ENCODE results near the gene MNX1.
A peak's percentile ranks its signal among the peaks of the same experiment; 100 is the strongest.

- TF ChIP-seq CTCF (IDR thresholded peaks at IDR 0.05) (no peak), POLR2A (IDR thresholded peaks at IDR 0.05) (peak in 2 of 3 donors; percentile 2 to 16)
These were observed 11.2 kb downstream of the MNX1 start for GRCh38 chr7:156998988-156999957.

Measured in body of pancreas (tissue), 4 donors.